SK-N-SH (cell line): ENCODE results near the gene PARP2. TPM values are rescaled to one million over a fixed set of nuclear protein-coding genes. Genes with fewer than 3 reads are reported as not detected.

Source experiments
- CTCF ChIA-PET: fragments of 300-600, 350-600 bp; formaldehyde crosslinking; extraction: SDS; loops from one replicate; lab custom pipeline; 2021; lab: Yijun Ruan, JAX
- POLR2A ChIA-PET: fragments of 350-600 bp; sonication (Branson Sonifier 250); formaldehyde crosslinking; extraction: SDS; loops from one replicate; lab custom pipeline; 2020; ENCODE audit warnings: antibody characterized with exemption, inconsistent platforms; lab: Yijun Ruan, JAX
- DNase-seq: peaks from one replicate; pipeline ENCODE4 v3.0.0; 2012
- H2AFZ ChIP-seq: fragments of 200-600 bp; sonication (generic); 2 replicates; pipeline ENCODE4 v1.8.1; 2016; ENCODE audit warnings: antibody characterized with exemption, mild to moderate bottlenecking, low read depth
- H3F3A ChIP-seq: fragments of 200-600 bp; sonication (generic); replicated peaks from 2 replicates; pipeline ENCODE3; 2016; ENCODE audit warnings: antibody characterized with exemption, mild to moderate bottlenecking; ENCODE audit not compliant: insufficient read depth
- H3K27ac ChIP-seq, 2 experiments: fragments of 200-500 bp in 1 of 2; fragments of 200-600 bp in 1 of 2; sonication (Bioruptor generic) in 1 of 2; sonication (generic), shearing (Covaris generic) in 1 of 2; 2 replicates each; pipeline versions ENCODE4 v1.5.1 to v1.6.1; 2014 to 2016; ENCODE audit warnings: low read depth in 2 of 2, inconsistent platforms in 1 of 2, low read length in 1 of 2, mild to moderate bottlenecking in 1 of 2, mixed read lengths in 1 of 2
- H3K27me3 ChIP-seq: fragments of 200-600 bp; sonication (generic), shearing (Covaris generic); 2 replicates; pipeline ENCODE4 v1.6.1; 2016; ENCODE audit warnings: mixed run types; ENCODE audit not compliant: insufficient read depth
- H3K36me3 ChIP-seq, 2 experiments: fragments of 200-500 bp in 1 of 2; fragments of 200-600 bp in 1 of 2; sonication (Bioruptor generic) in 1 of 2; sonication (generic) in 1 of 2; replicated peaks in 1 of 2; 2 replicates each; pipeline versions ENCODE3 to v1.5.1; 2014 to 2016; ENCODE audit warnings: low read length in 1 of 2, mild to moderate bottlenecking in 1 of 2; ENCODE audit not compliant: insufficient read depth in 2 of 2, control insufficient read depth in 1 of 2
- H3K4me1 ChIP-seq, 2 experiments: fragments of 200-500 bp in 1 of 2; fragments of 200-600 bp in 1 of 2; sonication (Bioruptor generic) in 1 of 2; sonication (generic), shearing (Covaris generic) in 1 of 2; 2 replicates each; pipeline versions ENCODE4 v1.5.1 to v1.6.1; 2014 to 2016; ENCODE audit warnings: low read depth in 1 of 2, low read length in 1 of 2, mixed run types in 1 of 2; ENCODE audit not compliant: insufficient read depth in 2 of 2, control insufficient read depth in 1 of 2
- H3K4me2 ChIP-seq: fragments of 200-600 bp; sonication (generic), shearing (Covaris generic); 2 replicates; pipeline ENCODE4 v1.6.1; 2017; ENCODE audit warnings: mixed run types
- H3K4me3 ChIP-seq, 2 experiments: fragments of 200-500 bp in 1 of 2; fragments of 200-600 bp in 1 of 2; sonication (Bioruptor generic) in 1 of 2; sonication (generic), shearing (Covaris generic) in 1 of 2; 2 replicates each; pipeline versions ENCODE4 v1.5.1 to v1.8.1; 2014 to 2016; ENCODE audit warnings: low read depth in 2 of 2, inconsistent platforms in 1 of 2, low read length in 1 of 2, mild to moderate bottlenecking in 1 of 2, mixed read lengths in 1 of 2, moderate library complexity in 1 of 2
- H3K79me2 ChIP-seq: fragments of 200-600 bp; sonication (generic); 2 replicates; pipeline ENCODE4 v1.8.1; 2017; ENCODE audit warnings: mild to moderate bottlenecking; ENCODE audit not compliant: insufficient read depth
- H3K9ac ChIP-seq: fragments of 200-600 bp; sonication (generic); 2 replicates; pipeline ENCODE4 v1.6.1; 2017; ENCODE audit warnings: mixed run types
- H3K9me2 ChIP-seq: fragments of 200-600 bp; sonication (generic); 2 replicates; pipeline ENCODE4 v1.6.1; 2017; ENCODE audit warnings: mixed run types
- H3K9me3 ChIP-seq: fragments of 200-600 bp; sonication (generic); 2 replicates; pipeline ENCODE4 v1.6.1; 2017; ENCODE audit warnings: mixed run types, mild to moderate bottlenecking, moderate library complexity
- H4K20me1 ChIP-seq: fragments of 200-600 bp; sonication (generic); 2 replicates; pipeline ENCODE4 v1.6.1; 2017; ENCODE audit warnings: mild to moderate bottlenecking, mixed run types; ENCODE audit not compliant: insufficient read depth
- EP300 ChIP-seq, 2 experiments: IDR thresholded peaks; 2 replicates each; pipeline versions ENCODE4 v1.4.0 to v1.6.1; 2012; ENCODE audit warnings: borderline replicate concordance in 1 of 2, low read depth in 1 of 2, low read length in 1 of 2
- EZH2phosphoT487 ChIP-seq: fragments of 200-600 bp; sonication (generic); IDR thresholded peaks from 2 replicates; pipeline ENCODE4 v1.6.1; 2017; ENCODE audit warnings: low read depth, mixed run types, mild to moderate bottlenecking, antibody characterized with exemption, moderate library complexity, borderline replicate concordance
- FOSL2 ChIP-seq: IDR thresholded peaks from 2 replicates; pipeline ENCODE4 v1.4.0; 2012; ENCODE audit warnings: low read depth, mild to moderate bottlenecking, moderate library complexity, borderline replicate concordance
- FOXM1 ChIP-seq: IDR thresholded peaks from 2 replicates; pipeline ENCODE4 v1.4.0; 2012; ENCODE audit warnings: low read depth, mild to moderate bottlenecking
- JUND ChIP-seq: IDR thresholded peaks from 2 replicates; pipeline ENCODE4 v1.4.0; 2012
- MEF2A ChIP-seq: IDR thresholded peaks from 2 replicates; pipeline ENCODE4 v1.4.0; 2012; ENCODE audit warnings: low read depth, borderline replicate concordance
- NRF1 ChIP-seq: IDR thresholded peaks from 2 replicates; pipeline ENCODE4 v1.6.1; 2012; ENCODE audit warnings: low read depth, mild to moderate bottlenecking, low read length
- POLR2AphosphoS5 ChIP-seq: IDR thresholded peaks from 2 replicates; pipeline ENCODE4 v1.6.1; 2012; ENCODE audit warnings: low read depth, low read length
- RFX5 ChIP-seq: IDR thresholded peaks from 2 replicates; pipeline ENCODE4 v1.6.1; 2012; ENCODE audit warnings: mild to moderate bottlenecking, improper control_type of control experiment, low read length
- SIN3A ChIP-seq: IDR thresholded peaks from 2 replicates; pipeline ENCODE4 v1.6.1; 2012; ENCODE audit warnings: low read depth, mild to moderate bottlenecking, low read length, moderate library complexity, borderline replicate concordance
- SMC3 ChIP-seq: IDR thresholded peaks from 2 replicates; pipeline ENCODE4 v1.6.1; 2012; ENCODE audit warnings: low read depth, low read length, improper control_type of control experiment
- TCF12 ChIP-seq: IDR thresholded peaks from 2 replicates; pipeline ENCODE4 v1.4.0; 2012
- TEAD4 ChIP-seq: IDR thresholded peaks from 2 replicates; pipeline ENCODE4 v1.4.0; 2012; ENCODE audit warnings: mild to moderate bottlenecking, borderline replicate concordance; ENCODE audit not compliant: insufficient read depth
- YY1 ChIP-seq: IDR thresholded peaks from 2 replicates; pipeline ENCODE4 v1.4.0; 2012; ENCODE audit warnings: low read depth, mild to moderate bottlenecking
- WGBS: methylation state at CpG from one replicate; pipeline ENCODE4 v1.1.6; 2017; ENCODE audit warnings: low lambda C conversion rate; 5-methylcytosine and 5-hydroxymethylcytosine counted together
- polyA plus RNA-seq, 3 experiments: library from polyadenylated mRNA; depleted of rRNA; stranded (reverse); fragments of >200 nt; gene quantifications; 2 replicates each; pipeline ENCODE4 v1.2.3, GENCODE V29; 2012
- TF ChIP-seq, protein P1 (sequence below): fragments of 200-600 bp; sonication (generic); IDR thresholded peaks from 2 replicates; pipeline ENCODE4 v1.6.1; 2017; ENCODE audit warnings: antibody characterized with exemption, mild to moderate bottlenecking, moderate library complexity

The PARP2 gene
- polyA plus RNA-seq, 1 of the 3 experiments (the other 2 are of a cell fraction), result 23.3 TPM

DNA sequence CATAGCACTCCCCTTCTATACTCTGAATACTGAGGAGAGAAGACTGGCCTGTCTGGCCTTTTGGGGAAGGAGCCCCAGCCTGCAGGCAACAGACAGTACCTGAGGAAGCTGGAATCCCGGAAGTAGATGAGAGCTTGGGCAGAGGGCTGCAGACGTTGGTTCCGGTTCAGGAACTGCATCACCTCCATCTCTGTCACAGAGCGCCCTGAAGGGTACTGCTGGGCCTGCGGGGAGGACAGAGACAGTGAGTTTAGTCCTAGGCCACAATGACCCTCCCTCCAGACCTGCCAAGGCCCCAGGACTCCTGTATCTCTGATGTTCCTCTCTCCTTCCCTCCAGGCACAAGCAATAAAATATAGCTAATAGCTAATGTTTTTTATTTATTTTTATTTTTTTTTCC, 41.5 kb downstream of the PARP2 start:
- no peaks in the 10 kb centered on the region for H3F3A ChIP-seq
- H3K4me1 ChIP-seq, result no peaks in the 10 kb centered on the region
- 91% methylated on average over 5 of the region's 5 CpGs for WGBS
- H3K27ac ChIP-seq, result no peak overlapping the region
- no peak overlapping the region for H3K9ac ChIP-seq
- no peak overlapping the region for H2AFZ ChIP-seq
- POLR2A ChIA-PET, result no interaction called here
- no peak for TF ChIP-seq TCF12
- TF ChIP-seq RFX5, result no peak
- no peaks in the 10 kb centered on the region for H3K9me2 ChIP-seq
- no peaks in the 10 kb centered on the region for H3K27me3 ChIP-seq
- no peak for DNase-seq
- H3K36me3 ChIP-seq, result peaks cover 17 to 84% of the 10 kb centered on the region in 2 experiments
- no peaks in the 10 kb centered on the region for H3K79me2 ChIP-seq
- H3K9me3 ChIP-seq, result no peaks in the 10 kb centered on the region
- CTCF ChIA-PET, result interaction anchor here (1.0 to 1.8 kb wide), 2 partner anchors 10 to 586 kb away, joined by 3 to 4 read pairs; no protein-coding TSS in a partner anchor
- H3K4me3 ChIP-seq, result no peak overlapping the region
- H3K4me2 ChIP-seq, result no peak overlapping the region
- H4K20me1 ChIP-seq, result no peaks in the 10 kb centered on the region

DNA sequence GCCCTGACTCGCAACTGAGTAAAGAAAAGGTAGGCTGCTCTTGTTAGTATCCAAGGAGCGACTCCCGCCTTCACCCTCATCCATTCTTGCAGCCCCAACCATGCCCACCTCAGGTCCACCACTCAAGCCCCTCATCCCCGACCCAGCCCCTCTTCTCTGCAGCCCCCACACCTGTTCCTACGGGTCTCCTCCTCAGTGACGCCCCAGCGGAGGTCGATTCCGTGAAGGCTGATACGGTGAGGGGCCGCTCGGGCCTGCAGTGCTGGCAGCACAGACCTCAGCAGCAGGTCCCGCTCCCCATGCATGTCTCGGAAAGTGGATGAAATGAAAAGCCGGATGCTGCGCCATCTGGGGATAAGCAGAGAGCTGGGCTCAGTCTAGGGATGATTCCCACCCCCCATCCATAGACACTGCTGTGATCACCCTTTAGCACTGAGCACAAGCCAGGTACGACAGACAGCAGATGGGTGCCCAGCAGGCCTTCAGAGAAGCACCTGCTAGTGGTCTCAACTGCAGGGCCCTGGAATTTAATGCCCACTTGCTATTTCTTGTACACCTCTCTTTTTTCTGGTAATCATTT, 42.9 kb downstream of the PARP2 start:
- TF ChIP-seq, protein P1, sequence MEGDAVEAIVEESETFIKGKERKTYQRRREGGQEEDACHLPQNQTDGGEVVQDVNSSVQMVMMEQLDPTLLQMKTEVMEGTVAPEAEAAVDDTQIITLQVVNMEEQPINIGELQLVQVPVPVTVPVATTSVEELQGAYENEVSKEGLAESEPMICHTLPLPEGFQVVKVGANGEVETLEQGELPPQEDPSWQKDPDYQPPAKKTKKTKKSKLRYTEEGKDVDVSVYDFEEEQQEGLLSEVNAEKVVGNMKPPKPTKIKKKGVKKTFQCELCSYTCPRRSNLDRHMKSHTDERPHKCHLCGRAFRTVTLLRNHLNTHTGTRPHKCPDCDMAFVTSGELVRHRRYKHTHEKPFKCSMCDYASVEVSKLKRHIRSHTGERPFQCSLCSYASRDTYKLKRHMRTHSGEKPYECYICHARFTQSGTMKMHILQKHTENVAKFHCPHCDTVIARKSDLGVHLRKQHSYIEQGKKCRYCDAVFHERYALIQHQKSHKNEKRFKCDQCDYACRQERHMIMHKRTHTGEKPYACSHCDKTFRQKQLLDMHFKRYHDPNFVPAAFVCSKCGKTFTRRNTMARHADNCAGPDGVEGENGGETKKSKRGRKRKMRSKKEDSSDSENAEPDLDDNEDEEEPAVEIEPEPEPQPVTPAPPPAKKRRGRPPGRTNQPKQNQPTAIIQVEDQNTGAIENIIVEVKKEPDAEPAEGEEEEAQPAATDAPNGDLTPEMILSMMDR, result no peak
- TF ChIP-seq EZH2phosphoT487 (no peak), FOSL2 (no peak), TEAD4 (no peak), YY1 (no peak), FOXM1 (no peak), NRF1 (no peak), MEF2A (no peak), SIN3A (no peak), JUND (no peak), SMC3 (no peak), EP300 (IDR thresholded peaks at IDR 0.05; ENCODE audit: borderline replicate concordance in 1 of 2, low read depth in 1 of 2, low read length in 1 of 2) (no peak), POLR2AphosphoS5 (no peak)
- TF ChIP-seq, all 33 proteins: peak for 0
- no peaks in the 10 kb centered on the region for H3K4me1 ChIP-seq
- WGBS, result 91% methylated on average over 17 of the region's 17 CpGs
- peaks cover 28 to 84% of the 10 kb centered on the region in 2 experiments for H3K36me3 ChIP-seq
- H3K27me3 ChIP-seq, result no peaks in the 10 kb centered on the region
- no peak overlapping the region for H2AFZ ChIP-seq
- H3K4me2 ChIP-seq, result no peak overlapping the region
- H4K20me1 ChIP-seq, result no peaks in the 10 kb centered on the region
- no peaks in the 10 kb centered on the region for H3K79me2 ChIP-seq
- CTCF ChIA-PET, result no interaction called here
- no peaks in the 10 kb centered on the region for H3K9me2 ChIP-seq
- no peaks in the 10 kb centered on the region for H3F3A ChIP-seq
- no peaks in the 10 kb centered on the region for H3K9me3 ChIP-seq
- no peak for DNase-seq
- POLR2A ChIA-PET, result no interaction called here
- no peak overlapping the region for H3K27ac ChIP-seq
- no peak overlapping the region for H3K9ac ChIP-seq
- no peak overlapping the region for H3K4me3 ChIP-seq
